ENCODE data around the gene DENND2A. TPM values are rescaled to one million over a fixed set of nuclear protein-coding genes. Genes with fewer than 3 reads are reported as not detected.
A peak's percentile ranks its signal among the peaks of the same experiment; 100 is the strongest.

Gene DENND2A
- total and polyA plus RNA-seq, 2 experiments from 2014 or later: 6.7 to 8.4 TPM

DNA sequence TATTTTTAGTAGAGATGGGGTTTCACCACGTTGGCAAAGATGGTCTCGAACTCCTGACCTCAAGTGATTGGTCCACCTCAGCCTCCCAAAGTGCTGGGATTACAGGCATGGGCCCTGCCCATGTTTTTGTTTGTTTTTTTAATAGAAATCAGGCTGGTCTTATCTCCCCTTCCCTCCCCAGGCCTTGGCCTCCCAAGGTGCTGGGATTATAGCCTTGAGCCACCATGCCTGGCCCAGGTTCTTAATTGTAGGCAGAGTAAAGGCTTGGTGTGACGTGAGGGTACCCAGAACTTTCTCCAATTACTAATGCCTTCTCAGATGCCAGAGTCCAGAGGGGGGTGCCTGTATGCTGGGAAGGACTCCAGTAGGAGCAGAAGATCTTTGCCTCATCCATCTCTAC is 156.1 kb downstream of the DENND2A start:
- no peaks in the 10 kb centered on the region for H4K20me1 ChIP-seq (ENCODE audit: insufficient read depth, poor library complexity, severe bottlenecking)
- H3K79me2 ChIP-seq: no peaks in the 10 kb centered on the region
- H3K27ac ChIP-seq: no peak overlapping the region
- no peak overlapping the region for H3K4me2 ChIP-seq
- no peaks in the 10 kb centered on the region for H3K36me3 ChIP-seq (replicated peaks; ENCODE audit: insufficient read depth, low read depth)
- TF ChIP-seq EZH2 (IDR thresholded peaks at IDR 0.05; ENCODE audit: borderline replicate concordance) (no peak), EZH2phosphoT487 (IDR thresholded peaks at IDR 0.05; ENCODE audit: low read depth, severe bottlenecking, unreplicated experiment) (no peak)
- TF ChIP-seq, protein P1, sequence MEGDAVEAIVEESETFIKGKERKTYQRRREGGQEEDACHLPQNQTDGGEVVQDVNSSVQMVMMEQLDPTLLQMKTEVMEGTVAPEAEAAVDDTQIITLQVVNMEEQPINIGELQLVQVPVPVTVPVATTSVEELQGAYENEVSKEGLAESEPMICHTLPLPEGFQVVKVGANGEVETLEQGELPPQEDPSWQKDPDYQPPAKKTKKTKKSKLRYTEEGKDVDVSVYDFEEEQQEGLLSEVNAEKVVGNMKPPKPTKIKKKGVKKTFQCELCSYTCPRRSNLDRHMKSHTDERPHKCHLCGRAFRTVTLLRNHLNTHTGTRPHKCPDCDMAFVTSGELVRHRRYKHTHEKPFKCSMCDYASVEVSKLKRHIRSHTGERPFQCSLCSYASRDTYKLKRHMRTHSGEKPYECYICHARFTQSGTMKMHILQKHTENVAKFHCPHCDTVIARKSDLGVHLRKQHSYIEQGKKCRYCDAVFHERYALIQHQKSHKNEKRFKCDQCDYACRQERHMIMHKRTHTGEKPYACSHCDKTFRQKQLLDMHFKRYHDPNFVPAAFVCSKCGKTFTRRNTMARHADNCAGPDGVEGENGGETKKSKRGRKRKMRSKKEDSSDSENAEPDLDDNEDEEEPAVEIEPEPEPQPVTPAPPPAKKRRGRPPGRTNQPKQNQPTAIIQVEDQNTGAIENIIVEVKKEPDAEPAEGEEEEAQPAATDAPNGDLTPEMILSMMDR (IDR thresholded peaks at IDR 0.05; ENCODE audit: poor library complexity): no peak
- WGBS (ENCODE audit: low lambda C conversion rate, missing lambda C conversion rate): 61% methylated on average over 3 of the region's 3 CpGs
- no peak for DNase-seq (ENCODE audit: low spot score)
- H3K9me3 ChIP-seq (ENCODE audit: low read depth): no peaks in the 10 kb centered on the region
- no peaks in the 10 kb centered on the region for H3K27me3 ChIP-seq
- no peaks in the 10 kb centered on the region for H3K4me1 ChIP-seq (ENCODE audit: insufficient read depth)
- H2AFZ ChIP-seq: no peak overlapping the region
- no peaks in the 10 kb centered on the region for H3K9me2 ChIP-seq (replicated peaks; ENCODE audit: insufficient read depth)
- H3K4me3 ChIP-seq: no peak overlapping the region

DNA sequence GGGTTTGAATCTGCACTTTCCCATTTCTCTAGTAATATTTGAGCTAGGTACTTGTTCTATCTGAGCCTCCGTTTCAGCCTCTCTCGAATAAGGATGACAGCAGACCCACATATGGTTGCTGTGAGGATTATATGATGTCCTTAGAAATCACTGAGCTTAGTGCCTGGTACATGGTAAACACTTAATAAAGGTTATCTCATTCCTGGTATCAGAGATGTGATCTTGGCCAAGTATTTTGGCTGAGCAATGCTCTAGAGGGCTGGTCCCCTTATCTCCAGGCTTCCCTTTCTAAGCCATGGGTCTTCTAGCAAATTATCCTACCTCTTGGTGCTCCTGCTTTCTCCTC is 160.9 kb downstream of the DENND2A start:
- Histone ChIP-seq H3K79me2 (peaks cover 38% of the 10 kb centered on the region), H3K27me3 (no peaks in the 10 kb centered on the region), H3K27ac (peak overlapping the region; percentile 51), H3K4me1 (ENCODE audit: insufficient read depth) (peaks cover 10% of the 10 kb centered on the region), H2AFZ (peak overlapping the region; percentile 84), H3K36me3 (replicated peaks; ENCODE audit: insufficient read depth, low read depth) (no peaks in the 10 kb centered on the region), H3K4me2 (peak overlapping the region; percentile 84), H3K4me3 (peak overlapping the region; percentile 97), H3K9me3 (ENCODE audit: low read depth) (no peaks in the 10 kb centered on the region), H3K9me2 (replicated peaks; ENCODE audit: insufficient read depth) (no peaks in the 10 kb centered on the region), H4K20me1 (ENCODE audit: insufficient read depth, poor library complexity, severe bottlenecking) (peaks cover 35% of the 10 kb centered on the region)
- 9% methylated on average over 2 of the region's 2 CpGs for WGBS (ENCODE audit: low lambda C conversion rate, missing lambda C conversion rate)
- no peak for TF ChIP-seq EZH2phosphoT487 (IDR thresholded peaks at IDR 0.05; ENCODE audit: low read depth, severe bottlenecking, unreplicated experiment)
- TF ChIP-seq EZH2 (IDR thresholded peaks at IDR 0.05; ENCODE audit: borderline replicate concordance): no peak
- TF ChIP-seq, protein P1 (IDR thresholded peaks at IDR 0.05; ENCODE audit: poor library complexity): no peak
- no peak for DNase-seq (ENCODE audit: low spot score)

DNA sequence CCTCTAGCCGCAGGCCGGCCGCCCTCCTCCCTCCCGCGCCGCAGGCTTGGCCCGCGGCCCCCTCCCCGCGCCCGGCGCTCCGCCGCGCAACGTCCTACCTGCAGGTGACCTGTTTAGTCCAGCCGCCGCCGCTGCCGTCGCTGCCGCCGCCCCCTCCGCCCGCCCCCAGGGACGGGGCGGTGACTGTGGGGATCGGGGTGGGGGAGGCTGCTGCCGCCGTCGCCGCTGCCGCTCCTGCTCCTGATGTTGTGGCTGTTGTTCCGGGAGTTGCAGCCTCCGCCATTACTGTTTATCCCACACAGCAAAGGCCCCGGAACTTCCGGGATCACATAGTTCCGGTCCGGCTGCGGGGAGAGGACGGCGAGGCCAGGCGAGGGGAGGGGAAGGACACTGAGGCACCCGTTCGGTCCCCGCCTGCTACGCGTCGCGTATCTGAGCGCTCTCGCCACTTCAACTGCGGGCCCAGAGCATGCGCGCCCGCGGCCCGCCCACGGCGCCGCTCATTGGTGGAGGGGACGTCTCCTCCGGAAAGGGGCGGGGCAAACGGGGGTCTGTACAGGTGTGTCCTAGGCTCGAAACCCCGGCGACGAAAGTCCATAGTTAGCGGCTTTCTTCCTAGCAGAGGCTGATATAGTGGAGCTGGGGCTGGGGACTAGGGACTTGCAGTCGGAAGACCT is 161.4 kb downstream of the DENND2A start, which contains the start of gene MKRN1:
Gene MKRN1 (minus strand): TSS at position 444 of the 677 bp plus-strand sequence. CDS start 161 bp downstream, at position 283.
- peaks cover 10% of the 10 kb centered on the region for H3K4me1 ChIP-seq (ENCODE audit: insufficient read depth)
- H4K20me1 ChIP-seq (ENCODE audit: insufficient read depth, poor library complexity, severe bottlenecking): peaks cover 40% of the 10 kb centered on the region
- no peak for TF ChIP-seq EZH2 (IDR thresholded peaks at IDR 0.05; ENCODE audit: borderline replicate concordance)
- TF ChIP-seq EZH2phosphoT487 (IDR thresholded peaks at IDR 0.05; ENCODE audit: low read depth, severe bottlenecking, unreplicated experiment): no peak
- TF ChIP-seq, protein P1 (IDR thresholded peaks at IDR 0.05; ENCODE audit: poor library complexity): no peak
- H3K27ac ChIP-seq: peak within 1 kb of the TSS; percentile 96
- H3K27me3 ChIP-seq: no peaks in the 10 kb centered on the region
- no peaks in the 10 kb centered on the region for H3K9me3 ChIP-seq (ENCODE audit: low read depth)
- under 1% methylated on average over 36 of the region's 71 CpGs for WGBS (ENCODE audit: low lambda C conversion rate, missing lambda C conversion rate)
- H3K9me2 ChIP-seq (replicated peaks; ENCODE audit: insufficient read depth): no peaks in the 10 kb centered on the region
- peak; percentile 98 for DNase-seq (ENCODE audit: low spot score)
- peak within 1 kb of the TSS; percentile 97 for H3K4me3 ChIP-seq
- peak within 1 kb of the TSS; percentile 84 for H3K4me2 ChIP-seq
- peak within 1 kb of the TSS; percentile 84 for H2AFZ ChIP-seq
- H3K36me3 ChIP-seq (replicated peaks; ENCODE audit: insufficient read depth, low read depth): no peaks in the 10 kb centered on the region
- H3K79me2 ChIP-seq: peaks cover 43% of the 10 kb centered on the region

All from hepatocyte (in vitro differentiated cells).